ENCODE results near the gene CBL.

GRCh38 chr11:119188887-119189286 lies 17.3 kb upstream of the CBL start:
- no peak for TF ChIP-seq POLR2AphosphoS5 (IDR thresholded peaks at IDR 0.05; ENCODE audit: low read depth)
- no peak for TF ChIP-seq ETS1 (IDR thresholded peaks at IDR 0.05)
- no peak for TF ChIP-seq EZH2 (IDR thresholded peaks at IDR 0.05; ENCODE audit: low read depth, unreplicated experiment)
- no peak for TF ChIP-seq CTCF (conservative IDR thresholded peaks at IDR 0.05; ENCODE audit: low read depth in 2 of 2)
- TF ChIP-seq REST (IDR thresholded peaks at IDR 0.05; ENCODE audit: unreplicated experiment) = no peak

All from GM23338 (cell line).